Left lung (tissue), 10 donors: Measurements from ENCODE around the gene GCK. TPM values are rescaled to one million over a fixed set of nuclear protein-coding genes. Genes with fewer than 3 reads are reported as not detected.

Source experiments
- ATAC-seq: fragments of 200-7000 bp; cut with Tn5 transposase; one replicate; pipeline ENCODE4 v1.9.1; 2020; ENCODE audit warnings: moderate library complexity
- DNase-seq, 4 donors: peaks; one replicate each; pipeline ENCODE4 v3.0.0-alpha.2; 2013 to 2020
- H3K27ac ChIP-seq, 2 donors: fragments of 200-600 bp; sonication (generic) in 1 of 2; one replicate each; pipeline versions ENCODE4 v1.5.0 to v1.8.0; 2020 to 2021
- H3K27me3 ChIP-seq, 2 donors: fragments of 200-600 bp; sonication (generic) in 1 of 2; one replicate each; pipeline versions ENCODE4 v1.5.0 to v1.8.0; 2020 to 2021
- H3K36me3 ChIP-seq, 2 donors: fragments of 200-600 bp; sonication (generic) in 1 of 2; one replicate each; pipeline versions ENCODE4 v1.5.0 to v1.8.0; 2020 to 2021
- H3K4me1 ChIP-seq, 2 donors: fragments of 200-600 bp; one replicate each; pipeline ENCODE4 v1.8.0; 2021
- H3K4me3 ChIP-seq, 2 donors: fragments of 200-600 bp; sonication (generic) in 1 of 2; one replicate each; pipeline versions ENCODE4 v1.5.0 to v1.8.0; 2020 to 2021; ENCODE audit warnings: mild to moderate bottlenecking in 1 of 2
- H3K9me3 ChIP-seq, 2 donors: fragments of 200-600 bp; sonication (generic) in 1 of 2; one replicate each; pipeline versions ENCODE4 v1.5.0 to v1.8.0; 2020 to 2021
- intact Hi-C, 2 donors: fragments of 100-400 bp; cut with DNase I; formaldehyde crosslinking; loops; one replicate each; pipeline versions ENCODE4 v1.11.2 to v1.14.2; 2022
- polyA plus RNA-seq, 6 donors: library from polyadenylated mRNA; unstranded; fragments of 120-200 nt; gene quantifications; one replicate each; pipeline ENCODE4 v1.2.1, GENCODE V29; 2013; ENCODE audit not compliant: insufficient read length in 6 of 6
- total RNA-seq, 2 donors: library from RNA; stranded (reverse); fragmentation: NEBNext Ultra II Directional; extraction: Animal tissue kit (Norgen Biotek cat#: 25700); gene quantifications; one replicate each; pipeline ENCODE4 v1.2.1, GENCODE V29; 2021
- TF ChIP-seq, protein P1 (sequence below), 2 donors: fragments of 200-600 bp; sonication (generic) in 1 of 2; IDR thresholded peaks; one replicate each; pipeline versions ENCODE4 v1.5.0 to v1.8.0; 2021; ENCODE audit warnings: antibody characterized with exemption in 2 of 2
- donor health status: DM: no; HTN: yes; CAD: no.
- donor health status: DM: no; HTN: no; CAD: no.

GCK gene
- total and polyA plus RNA-seq, 8 donors: 0.34 to 4.1 (median 2.5) TPM

DNA sequence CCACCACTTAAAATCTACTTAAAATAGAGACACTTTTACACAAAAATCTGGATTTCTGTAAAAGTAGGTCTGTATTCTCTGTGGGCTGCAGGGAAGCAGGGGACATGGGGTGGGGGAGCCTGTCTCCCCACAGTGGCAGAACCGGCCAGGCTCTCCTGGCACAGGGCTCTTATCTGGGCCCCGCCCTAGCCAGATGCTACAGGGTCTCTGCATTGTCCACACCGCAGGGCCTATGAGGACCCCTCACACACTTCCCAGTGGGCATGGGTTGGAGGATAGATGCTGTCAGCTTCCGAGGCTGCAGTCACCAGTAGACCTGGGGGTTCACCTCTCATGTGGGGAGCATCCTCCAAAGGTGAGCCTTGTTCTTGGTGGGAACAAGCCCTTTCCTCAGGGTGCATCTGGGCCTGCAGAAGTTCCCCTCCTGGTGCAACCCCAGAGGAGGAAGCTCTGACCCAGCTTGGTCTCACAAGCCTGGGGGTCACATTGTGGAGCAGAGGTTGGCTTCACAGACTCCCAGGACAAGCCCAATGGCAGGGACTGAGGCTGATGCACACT is 32.7 kb downstream of the GCK start:
- H3K9me3 ChIP-seq: no peaks in the 10 kb centered on the region
- H3K27ac ChIP-seq: no peak overlapping the region
- TF ChIP-seq, protein P1, sequence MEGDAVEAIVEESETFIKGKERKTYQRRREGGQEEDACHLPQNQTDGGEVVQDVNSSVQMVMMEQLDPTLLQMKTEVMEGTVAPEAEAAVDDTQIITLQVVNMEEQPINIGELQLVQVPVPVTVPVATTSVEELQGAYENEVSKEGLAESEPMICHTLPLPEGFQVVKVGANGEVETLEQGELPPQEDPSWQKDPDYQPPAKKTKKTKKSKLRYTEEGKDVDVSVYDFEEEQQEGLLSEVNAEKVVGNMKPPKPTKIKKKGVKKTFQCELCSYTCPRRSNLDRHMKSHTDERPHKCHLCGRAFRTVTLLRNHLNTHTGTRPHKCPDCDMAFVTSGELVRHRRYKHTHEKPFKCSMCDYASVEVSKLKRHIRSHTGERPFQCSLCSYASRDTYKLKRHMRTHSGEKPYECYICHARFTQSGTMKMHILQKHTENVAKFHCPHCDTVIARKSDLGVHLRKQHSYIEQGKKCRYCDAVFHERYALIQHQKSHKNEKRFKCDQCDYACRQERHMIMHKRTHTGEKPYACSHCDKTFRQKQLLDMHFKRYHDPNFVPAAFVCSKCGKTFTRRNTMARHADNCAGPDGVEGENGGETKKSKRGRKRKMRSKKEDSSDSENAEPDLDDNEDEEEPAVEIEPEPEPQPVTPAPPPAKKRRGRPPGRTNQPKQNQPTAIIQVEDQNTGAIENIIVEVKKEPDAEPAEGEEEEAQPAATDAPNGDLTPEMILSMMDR (IDR thresholded peaks at IDR 0.05): no peak
- no peaks in the 10 kb centered on the region for H3K27me3 ChIP-seq
- no peak overlapping the region for H3K4me3 ChIP-seq
- intact Hi-C loops: no loop called here
- no peaks in the 10 kb centered on the region for H3K4me1 ChIP-seq
- no peak for ATAC-seq
- DNase-seq: no peak
- H3K36me3 ChIP-seq: no peaks in the 10 kb centered on the region

DNA sequence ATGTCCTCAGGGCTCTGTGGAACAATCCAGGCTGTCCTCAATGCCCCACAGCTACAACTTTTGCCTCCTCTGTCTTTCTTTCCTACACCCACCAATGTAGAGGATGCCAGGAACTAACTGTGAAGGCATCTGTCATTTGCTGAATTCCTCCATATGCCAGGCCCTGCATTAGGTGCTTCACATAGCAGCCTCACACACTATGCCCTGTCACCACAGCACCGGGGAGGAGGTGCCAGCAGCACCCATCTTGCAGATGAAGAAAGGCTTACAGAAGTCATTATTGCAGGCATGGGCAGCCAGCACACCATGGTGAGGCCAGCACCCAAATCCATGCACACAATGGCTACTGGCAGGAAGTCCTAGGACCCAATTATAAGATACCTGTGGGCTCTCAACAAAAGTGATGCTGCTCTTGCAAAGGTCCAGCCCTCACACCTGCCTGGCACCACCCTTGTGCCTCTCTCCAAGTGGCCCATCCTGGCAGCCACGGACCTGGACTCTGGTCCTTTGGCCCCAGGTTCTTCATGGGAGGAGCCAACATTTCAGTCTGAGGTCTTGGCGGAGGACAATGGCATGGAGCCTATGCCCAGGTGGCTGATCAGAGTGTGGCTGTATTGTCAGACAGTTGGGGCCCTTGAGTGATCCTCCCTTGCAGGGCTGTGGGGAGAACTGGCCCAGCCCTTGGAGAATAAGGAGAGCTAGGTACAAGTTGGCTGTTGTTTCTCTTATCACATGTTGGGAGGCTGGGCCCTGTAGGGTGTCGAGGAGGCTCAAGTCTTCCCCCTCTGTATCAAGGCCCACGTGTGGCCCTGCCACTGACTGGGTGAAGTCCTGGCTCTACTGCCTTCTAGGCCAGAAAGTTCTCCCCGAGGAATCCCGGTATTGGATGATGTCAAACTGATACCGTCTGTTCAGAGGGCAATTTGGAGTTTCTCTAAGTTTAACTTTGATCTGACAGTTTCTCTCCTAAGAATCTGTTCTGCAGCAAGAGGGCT is 33.8 kb downstream of the GCK start:
- Histone ChIP-seq H3K4me3 (no peak overlapping the region), H3K4me1 (no peaks in the 10 kb centered on the region), H3K27me3 (no peaks in the 10 kb centered on the region), H3K36me3 (no peaks in the 10 kb centered on the region), H3K9me3 (no peaks in the 10 kb centered on the region), H3K27ac (no peak overlapping the region)
- TF ChIP-seq, protein P1 (IDR thresholded peaks at IDR 0.05): no peak
- DNase-seq (no peak), ATAC-seq (no peak)
- intact Hi-C loops: no loop called here

DNA sequence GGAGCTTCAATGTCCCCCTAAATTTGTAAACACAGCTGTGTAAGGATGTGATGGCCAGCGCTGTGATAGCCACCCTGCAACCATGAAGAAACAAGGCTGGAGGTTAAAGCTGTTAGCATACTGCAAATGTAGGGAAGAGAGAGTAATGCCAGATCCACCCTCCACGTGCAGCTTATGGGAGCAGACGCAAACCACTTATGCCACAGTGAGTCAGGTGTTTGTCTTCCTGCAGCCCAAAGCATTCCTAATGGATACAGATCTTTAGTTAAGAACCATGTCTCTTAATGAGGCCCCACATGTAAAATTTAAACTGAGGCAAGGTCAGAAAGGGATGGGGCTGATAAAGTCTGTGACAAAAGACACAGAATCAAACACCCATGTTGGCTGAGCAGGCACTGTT is 34.5 kb downstream of the GCK start:
- H3K27ac ChIP-seq: no peak overlapping the region
- TF ChIP-seq, protein P1 (IDR thresholded peaks at IDR 0.05): no peak
- no peak overlapping the region for H3K4me3 ChIP-seq
- DNase-seq: no peak
- intact Hi-C loops: no loop called here
- H3K9me3 ChIP-seq: no peaks in the 10 kb centered on the region
- no peaks in the 10 kb centered on the region for H3K4me1 ChIP-seq
- no peak for ATAC-seq
- no peaks in the 10 kb centered on the region for H3K27me3 ChIP-seq
- H3K36me3 ChIP-seq: no peaks in the 10 kb centered on the region

DNA sequence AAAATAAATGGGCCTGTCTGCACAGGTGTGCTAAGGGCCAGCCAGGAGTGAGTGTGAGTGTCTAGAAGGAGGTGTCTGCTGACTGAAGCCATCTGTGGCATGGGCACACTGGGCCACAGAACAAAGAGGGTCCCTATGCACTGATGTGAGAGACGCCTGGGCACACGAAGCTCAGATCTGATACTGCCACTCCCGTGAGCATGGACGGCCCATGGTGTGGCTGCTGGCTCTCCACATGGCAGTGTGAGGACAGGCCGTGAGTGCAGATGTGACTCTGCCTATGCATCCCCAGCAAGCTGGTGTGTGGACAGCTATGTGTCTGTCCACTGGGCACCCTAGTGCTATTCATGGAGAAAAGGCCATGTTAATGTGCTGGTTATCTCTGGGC is 35.3 kb downstream of the GCK start:
- Histone ChIP-seq H3K4me3 (no peak overlapping the region), H3K27me3 (peaks cover 0 to 2% of the 10 kb centered on the region in 2 donors), H3K36me3 (no peaks in the 10 kb centered on the region), H3K9me3 (no peaks in the 10 kb centered on the region), H3K4me1 (no peaks in the 10 kb centered on the region), H3K27ac (no peak overlapping the region)
- DNase-seq (no peak), ATAC-seq (no peak)
- intact Hi-C loops: no loop called here
- TF ChIP-seq, protein P1 (IDR thresholded peaks at IDR 0.05): no peak
